Measurements from ENCODE around the gene OPCML. TPM values are rescaled to one million over a fixed set of nuclear protein-coding genes. Genes with fewer than 3 reads are reported as not detected.

Gene OPCML
- total RNA-seq, 1 experiment from 2014 or later, result not detected

GRCh38 chr11:132840660-132841059, 691.6 kb downstream of the OPCML start:
- Histone ChIP-seq H3K9me3 (ENCODE audit: control insufficient read depth, insufficient read depth, low read depth, low read length) (no peaks in the 10 kb centered on the region), H3K4me3 (ENCODE audit: low read depth in 2 of 2, low read length in 2 of 2) (no peak overlapping the region), H3K4me1 (ENCODE audit: control insufficient read depth, insufficient read depth, low read length) (no peaks in the 10 kb centered on the region), H3K27ac (ENCODE audit: low read length) (no peak overlapping the region), H3K27me3 (ENCODE audit: control insufficient read depth, insufficient read depth, low read length) (no peaks in the 10 kb centered on the region), H3K36me3 (ENCODE audit: control insufficient read depth, insufficient read depth, low read length) (no peaks in the 10 kb centered on the region)
- in situ Hi-C loops (cut with HindIII; ENCODE audit: low pct_unique_long_range_greater_than_20kb, low sequenced_read_pairs) (no loop called here), intact Hi-C loops (cut with micrococcal nuclease; ENCODE audit: unreplicated experiment) (no loop called here)
- TF ChIP-seq REST (IDR thresholded peaks at IDR 0.05; ENCODE audit: insufficient read depth in 1 of 2, low read depth in 2 of 2, low read length in 1 of 2) (no peak), SIN3A (IDR thresholded peaks at IDR 0.05; ENCODE audit: borderline replicate concordance, insufficient read depth, low read depth, low read length) (no peak), POLR2AphosphoS5 (IDR thresholded peaks at IDR 0.05; ENCODE audit: low read depth, low read length) (no peak), CTCF (IDR thresholded peaks at IDR 0.05) (no peak), TCF7L2 (IDR thresholded peaks at IDR 0.05; ENCODE audit: low read depth, low read length) (no peak)
- POLR2A ChIA-PET, result no interaction called here
- CTCF ChIA-PET, result no interaction called here
- BruUV-seq (replicated peaks), result no TSS peak
- DNase-seq (ENCODE audit: low read depth, low spot score), result no peak
- ATAC-seq, result no peak

GRCh38 chr11:132840191-132840590, 692.1 kb downstream of the OPCML start:
- ATAC-seq (no peak), DNase-seq (ENCODE audit: low read depth, low spot score) (no peak)
- H3K9me3 ChIP-seq (ENCODE audit: control insufficient read depth, insufficient read depth, low read depth, low read length), result no peaks in the 10 kb centered on the region
- no peaks in the 10 kb centered on the region for H3K4me1 ChIP-seq (ENCODE audit: control insufficient read depth, insufficient read depth, low read length)
- no peak overlapping the region for H3K4me3 ChIP-seq (ENCODE audit: low read depth in 2 of 2, low read length in 2 of 2)
- no peak for TF ChIP-seq TCF7L2 (IDR thresholded peaks at IDR 0.05; ENCODE audit: low read depth, low read length)
- TF ChIP-seq POLR2AphosphoS5 (IDR thresholded peaks at IDR 0.05; ENCODE audit: low read depth, low read length), result no peak
- no peak for TF ChIP-seq CTCF (IDR thresholded peaks at IDR 0.05)
- TF ChIP-seq SIN3A (IDR thresholded peaks at IDR 0.05; ENCODE audit: borderline replicate concordance, insufficient read depth, low read depth, low read length), result no peak
- no peak for TF ChIP-seq REST (IDR thresholded peaks at IDR 0.05; ENCODE audit: insufficient read depth in 1 of 2, low read depth in 2 of 2, low read length in 1 of 2)
- in situ Hi-C loops (cut with HindIII; ENCODE audit: low pct_unique_long_range_greater_than_20kb, low sequenced_read_pairs), result no loop called here
- no TSS peak for BruUV-seq (replicated peaks)
- ChIA-PET CTCF (no interaction called here), POLR2A (no interaction called here)
- intact Hi-C loops (cut with micrococcal nuclease; ENCODE audit: unreplicated experiment), result no loop called here
- H3K27ac ChIP-seq (ENCODE audit: low read length), result no peak overlapping the region
- H3K36me3 ChIP-seq (ENCODE audit: control insufficient read depth, insufficient read depth, low read length), result no peaks in the 10 kb centered on the region
- H3K27me3 ChIP-seq (ENCODE audit: control insufficient read depth, insufficient read depth, low read length), result no peaks in the 10 kb centered on the region
